K562 (cell line): ENCODE data around the gene PPFIA1. TPM values are rescaled to one million over a fixed set of nuclear protein-coding genes. Genes with fewer than 3 reads are reported as not detected.

Experiments
- BCL6 ChIP-seq: fragments of 250-450 bp; sonication (Bioruptor Pico); IDR thresholded peaks from 2 replicates; pipeline ENCODE4 v1.4.0; 2020
- CEBPG ChIP-seq, 3 experiments: fragments of 200-800 bp in 1 of 3; sonication (Bioruptor generic) in 1 of 3; sonication (generic) in 1 of 3; formaldehyde crosslinking in 1 of 3; IDR thresholded peaks in 2 of 3; conservative IDR thresholded peaks in 1 of 3; 2 replicates each; pipeline versions ENCODE4 v1.6.1 to v1.8.0; 2016 to 2022; ENCODE audit warnings: missing compliant biosample characterization in 2 of 3, missing genetic modification characterization in 2 of 3, mild to moderate bottlenecking in 1 of 3, missing genetic modification reagents in 1 of 3
- DACH1 ChIP-seq: fragments of 450-650 bp; IDR thresholded peaks from 2 replicates; pipeline ENCODE4 v1.6.1; 2018; ENCODE audit not compliant: partially characterized antibody
- GTF3C2 ChIP-seq: IDR thresholded peaks from 3 replicates; pipeline ENCODE4 v1.6.1; 2011; ENCODE audit warnings: borderline replicate concordance, mild to moderate bottlenecking, moderate library complexity; ENCODE audit not compliant: insufficient read length; ENCODE audit errors: extremely low read depth
- MGA ChIP-seq: fragments of 450-650 bp; IDR thresholded peaks from 2 replicates; pipeline ENCODE4 v1.6.1; 2016; ENCODE audit warnings: mild to moderate bottlenecking, moderate library complexity
- PML ChIP-seq: IDR thresholded peaks from 2 replicates; pipeline ENCODE4 v1.6.1; 2012; ENCODE audit warnings: low read length, inconsistent platforms
- U2AF1 ChIP-seq: fragments of 200-400 bp; formaldehyde crosslinking; optimal IDR thresholded peaks from 2 replicates; pipeline ENCODE3; 2017; ENCODE audit warnings: mild to moderate bottlenecking, low read depth, low read length, moderate library complexity
- ZNF655 ChIP-seq: fragments of 250-450 bp; sonication (Bioruptor Pico); IDR thresholded peaks from 2 replicates; pipeline ENCODE4 v1.5.0; 2021
- polyA plus RNA-seq, 8 experiments: library from polyadenylated mRNA; depleted of rRNA in 4 of 8; stranded (reverse) in 5 of 8; unstranded in 3 of 8; fragments of >200 nt; fragmentation: Nextera tagmentation in 2 of 8; fragmentation: Illumina TruSeq in 1 of 8; extraction: Ambion mirVana in 2 of 8; extraction: Trizol in 1 of 8; gene quantifications; 2 replicates each; pipeline versions ENCODE4 v1.2.1 to v1.2.3, GENCODE V29; 2011 to 2014; ENCODE audit warnings: inconsistent platforms in 1 of 8, missing spikeins in 1 of 8
- total RNA-seq, 7 experiments: library from RNA; depleted of rRNA in 6 of 7; stranded (reverse); fragments of >200 nt in 6 of 7; fragmentation: Illumina TruSeq in 2 of 7; extraction: Trizol in 2 of 7; gene quantifications; 2 replicates each; pipeline versions ENCODE4 v1.2.1 to v1.2.3, GENCODE V29; 2011 to 2021; ENCODE audit warnings: low replicate concordance in 1 of 7

The PPFIA1 gene
- total and polyA plus RNA-seq, 9 of the 15 experiments (the other 6 are each of a cell fraction or from before 2014, with no cell fraction given), result 9.9 to 41.5 (median 28.5) TPM

- TF ChIP-seq CEBPG (CRISPR knock-in tag; IDR thresholded peaks at IDR 0.05) (peak; percentile 21; the same call in 1 of the 2 replicates), CEBPG (tag; conservative IDR thresholded peaks at IDR 0.05 in 1 of 2, IDR thresholded peaks at IDR 0.05 in 1 of 2) (no peak), DACH1 (peak; percentile 44), BCL6 (CRISPR knock-in tag) (no peak), U2AF1 (peak; percentile 19), PML (peak; percentile 33; the same call in 1 of the 2 replicates), ZNF655 (CRISPR knock-in tag) (no peak), MGA (peak; percentile 88), GTF3C2 (no peak)
Measured at GRCh38 chr11:70397983-70398833, 127.7 kb downstream of the PPFIA1 start, which contains the start of gene CTTN (continued).
